Omental fat pad (tissue), 4 donors: ENCODE results near the gene ITPRIP. TPM values are rescaled to one million over a fixed set of nuclear protein-coding genes. Genes with fewer than 3 reads are reported as not detected.

ENCODE experiments used
- ATAC-seq: fragments of 150-250 bp; one replicate; pipeline ENCODE4 v1.9.1; 2016; ENCODE audit warnings: mild to moderate bottlenecking, moderate library complexity; ENCODE audit not compliant: low FRiP score
- DNase-seq: peaks from one replicate; pipeline ENCODE4 v3.0.0-alpha.2; 2019; ENCODE audit warnings: low spot score
- total RNA-seq, 4 donors: library from RNA; depleted of rRNA; stranded (reverse); fragments of >200 nt; gene quantifications; one replicate each; pipeline ENCODE4 v1.1.0, GENCODE V29; 2016
- TF ChIP-seq, protein P1 (sequence below), 3 donors: fragments of 450-650 bp; IDR thresholded peaks; one replicate each; pipeline ENCODE4 v1.5.1; 2016 to 2017; ENCODE audit warnings: antibody characterized with exemption in 3 of 3, mild to moderate bottlenecking in 3 of 3, moderate library complexity in 2 of 3

The ITPRIP gene
- total RNA-seq, 4 donors from 2014 or later = 23.4 to 66.2 (median 49.9) TPM

GRCh38 chr10:104330168-104331110 lies 7.8 kb downstream of the ITPRIP start:
- ATAC-seq = peak; percentile 57
- TF ChIP-seq, protein P1, sequence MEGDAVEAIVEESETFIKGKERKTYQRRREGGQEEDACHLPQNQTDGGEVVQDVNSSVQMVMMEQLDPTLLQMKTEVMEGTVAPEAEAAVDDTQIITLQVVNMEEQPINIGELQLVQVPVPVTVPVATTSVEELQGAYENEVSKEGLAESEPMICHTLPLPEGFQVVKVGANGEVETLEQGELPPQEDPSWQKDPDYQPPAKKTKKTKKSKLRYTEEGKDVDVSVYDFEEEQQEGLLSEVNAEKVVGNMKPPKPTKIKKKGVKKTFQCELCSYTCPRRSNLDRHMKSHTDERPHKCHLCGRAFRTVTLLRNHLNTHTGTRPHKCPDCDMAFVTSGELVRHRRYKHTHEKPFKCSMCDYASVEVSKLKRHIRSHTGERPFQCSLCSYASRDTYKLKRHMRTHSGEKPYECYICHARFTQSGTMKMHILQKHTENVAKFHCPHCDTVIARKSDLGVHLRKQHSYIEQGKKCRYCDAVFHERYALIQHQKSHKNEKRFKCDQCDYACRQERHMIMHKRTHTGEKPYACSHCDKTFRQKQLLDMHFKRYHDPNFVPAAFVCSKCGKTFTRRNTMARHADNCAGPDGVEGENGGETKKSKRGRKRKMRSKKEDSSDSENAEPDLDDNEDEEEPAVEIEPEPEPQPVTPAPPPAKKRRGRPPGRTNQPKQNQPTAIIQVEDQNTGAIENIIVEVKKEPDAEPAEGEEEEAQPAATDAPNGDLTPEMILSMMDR (IDR thresholded peaks at IDR 0.05) = no peak
- DNase-seq = no peak

GRCh38 chr10:104329735-104330134 lies 8.5 kb downstream of the ITPRIP start:
- peak; percentile 11 for ATAC-seq
- TF ChIP-seq, protein P1 (IDR thresholded peaks at IDR 0.05) = no peak
- no peak for DNase-seq

GRCh38 chr10:104328896-104329710 lies 9.2 kb downstream of the ITPRIP start:
- DNase-seq = no peak
- TF ChIP-seq, protein P1 (IDR thresholded peaks at IDR 0.05) = no peak
- peak; percentile 88 for ATAC-seq

DNA sequence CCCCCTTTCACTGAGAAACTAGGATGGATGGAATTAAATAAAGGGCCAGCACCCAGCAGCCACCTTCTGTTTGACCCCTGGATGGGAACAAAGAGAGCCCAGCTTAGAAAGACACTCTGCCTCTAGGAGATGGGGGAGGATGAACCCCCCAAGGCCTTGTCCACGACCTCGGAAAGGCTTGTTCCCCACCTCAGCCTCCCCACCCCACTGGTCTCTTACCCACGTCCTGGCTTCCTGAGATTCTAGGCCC lies 9.7 kb downstream of the ITPRIP start:
- TF ChIP-seq, protein P1 (IDR thresholded peaks at IDR 0.05) = no peak
- no peak for DNase-seq
- ATAC-seq = no peak

DNA sequence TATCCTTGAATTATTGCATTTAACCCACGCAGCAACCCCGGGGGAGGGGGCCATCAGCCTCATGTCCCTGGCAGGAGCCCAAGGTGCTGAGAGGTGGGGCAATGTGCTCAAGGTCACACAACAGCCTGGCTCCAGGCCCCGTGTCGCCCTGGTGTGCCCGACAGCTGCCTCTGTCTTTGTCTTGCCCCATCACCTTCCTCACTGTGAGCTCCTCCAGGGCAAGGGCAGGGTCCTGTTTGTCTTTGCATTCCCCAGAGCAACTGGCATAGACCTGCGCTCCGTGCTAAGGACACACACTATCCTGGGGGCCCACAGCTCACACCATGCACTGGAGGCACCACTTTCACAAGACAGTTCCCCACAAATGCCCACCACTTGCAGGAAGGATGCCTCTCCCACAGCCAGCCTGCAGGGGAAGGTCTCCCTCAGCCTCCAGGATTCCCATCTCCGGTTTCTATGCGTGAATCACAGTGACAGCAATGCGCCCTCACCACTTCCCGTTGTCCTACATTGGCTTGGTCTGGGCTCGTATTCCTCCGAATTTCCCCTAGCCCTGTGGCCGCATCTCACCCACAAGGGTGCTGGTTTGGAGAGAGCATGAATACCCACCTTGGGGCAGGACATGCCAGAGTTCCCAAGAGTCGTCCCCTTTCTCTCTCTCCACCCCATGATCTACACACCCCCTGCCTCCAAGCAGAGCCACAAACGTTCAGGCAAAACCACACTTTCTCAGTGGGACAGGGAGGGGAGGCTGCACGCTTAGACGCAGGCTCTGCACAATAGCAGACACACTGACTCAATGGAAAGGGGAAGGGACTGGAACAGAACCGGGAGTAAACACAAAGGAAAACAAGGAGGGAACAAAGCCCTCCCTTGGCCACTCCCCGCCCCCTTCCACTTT lies 10.3 kb downstream of the ITPRIP start:
- ATAC-seq (no peak), DNase-seq (no peak)
- TF ChIP-seq, protein P1 (IDR thresholded peaks at IDR 0.05) = no peak

DNA sequence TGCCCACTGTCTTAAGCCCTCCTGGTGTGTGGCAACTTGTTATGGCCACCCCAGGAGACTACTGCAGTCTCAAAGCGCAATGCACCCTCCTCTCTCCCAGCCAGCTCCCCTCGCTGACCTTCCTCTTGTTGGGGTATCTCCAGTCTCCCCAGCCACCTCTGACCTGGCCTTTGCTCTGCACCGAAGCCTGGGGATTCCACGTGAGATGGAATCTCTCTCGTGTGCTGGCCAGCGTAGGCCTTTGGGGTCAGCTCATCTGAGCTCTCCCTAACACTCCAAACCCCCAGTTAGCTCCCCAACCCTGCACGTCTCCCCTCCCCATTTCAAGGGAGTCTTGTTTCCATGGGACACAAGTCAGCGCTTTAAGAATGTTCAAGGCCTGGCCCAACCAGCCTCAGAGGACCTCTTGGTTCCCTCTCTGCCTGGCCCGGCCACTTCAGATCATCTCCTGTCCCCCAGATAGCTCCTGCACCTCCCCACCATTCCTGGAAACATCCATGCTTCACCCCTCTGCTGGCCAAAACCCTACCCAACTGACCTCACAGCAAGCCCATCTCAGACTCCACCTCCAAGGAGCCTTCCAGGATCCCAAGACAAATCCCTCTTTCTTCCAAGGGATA lies 11.2 kb downstream of the ITPRIP start:
- DNase-seq (no peak), ATAC-seq (no peak)
- TF ChIP-seq, protein P1 (IDR thresholded peaks at IDR 0.05) = no peak
